Measurements from ENCODE around the gene BCAP31.
A peak's percentile ranks its signal among the peaks of the same experiment; 100 is the strongest.

DNA sequence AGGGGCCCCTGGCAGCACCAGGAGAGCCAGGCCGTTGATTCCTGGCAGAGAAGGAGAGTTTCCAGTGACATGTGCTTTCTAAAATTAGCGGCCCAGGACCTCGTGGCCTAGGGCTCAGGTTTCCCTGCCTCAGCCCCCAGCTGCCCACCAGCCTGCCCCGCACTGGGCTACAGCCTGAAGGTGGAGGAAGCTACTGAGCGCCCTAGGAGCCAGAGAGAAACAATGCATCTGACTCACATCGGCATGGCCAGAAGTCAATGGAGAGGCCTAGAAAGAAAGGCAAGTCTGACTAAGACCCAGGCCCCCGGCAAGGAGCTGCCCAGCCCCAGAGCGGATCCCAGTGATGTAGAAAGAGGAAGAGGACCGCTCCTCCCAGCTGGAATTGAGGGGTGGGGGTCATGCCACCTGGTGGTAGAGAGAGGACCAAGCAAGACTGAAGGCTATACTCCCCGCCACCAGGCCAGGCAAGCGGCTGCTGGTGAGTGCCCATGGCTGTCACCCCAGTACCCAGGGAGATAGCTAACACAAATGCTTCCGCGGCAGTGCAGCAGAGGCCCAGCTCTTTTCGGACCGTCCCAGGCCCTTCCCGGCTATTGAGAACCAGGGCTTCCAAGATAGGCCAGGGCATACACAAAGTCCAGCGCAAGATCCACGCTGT lies 18.7 kb downstream of the BCAP31 start:
- TF ChIP-seq, protein P1, sequence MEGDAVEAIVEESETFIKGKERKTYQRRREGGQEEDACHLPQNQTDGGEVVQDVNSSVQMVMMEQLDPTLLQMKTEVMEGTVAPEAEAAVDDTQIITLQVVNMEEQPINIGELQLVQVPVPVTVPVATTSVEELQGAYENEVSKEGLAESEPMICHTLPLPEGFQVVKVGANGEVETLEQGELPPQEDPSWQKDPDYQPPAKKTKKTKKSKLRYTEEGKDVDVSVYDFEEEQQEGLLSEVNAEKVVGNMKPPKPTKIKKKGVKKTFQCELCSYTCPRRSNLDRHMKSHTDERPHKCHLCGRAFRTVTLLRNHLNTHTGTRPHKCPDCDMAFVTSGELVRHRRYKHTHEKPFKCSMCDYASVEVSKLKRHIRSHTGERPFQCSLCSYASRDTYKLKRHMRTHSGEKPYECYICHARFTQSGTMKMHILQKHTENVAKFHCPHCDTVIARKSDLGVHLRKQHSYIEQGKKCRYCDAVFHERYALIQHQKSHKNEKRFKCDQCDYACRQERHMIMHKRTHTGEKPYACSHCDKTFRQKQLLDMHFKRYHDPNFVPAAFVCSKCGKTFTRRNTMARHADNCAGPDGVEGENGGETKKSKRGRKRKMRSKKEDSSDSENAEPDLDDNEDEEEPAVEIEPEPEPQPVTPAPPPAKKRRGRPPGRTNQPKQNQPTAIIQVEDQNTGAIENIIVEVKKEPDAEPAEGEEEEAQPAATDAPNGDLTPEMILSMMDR (IDR thresholded peaks at IDR 0.05) = peak in 2 of 12 donors; percentile 12 to 35
- peak in 1 of 2 donors; percentile 42 for TF ChIP-seq POLR2A (IDR thresholded peaks at IDR 0.05)

Data from heart left ventricle (tissue), 13 donors.